ENCODE data around the gene AGPAT3.

The AGPAT3 gene

DNA sequence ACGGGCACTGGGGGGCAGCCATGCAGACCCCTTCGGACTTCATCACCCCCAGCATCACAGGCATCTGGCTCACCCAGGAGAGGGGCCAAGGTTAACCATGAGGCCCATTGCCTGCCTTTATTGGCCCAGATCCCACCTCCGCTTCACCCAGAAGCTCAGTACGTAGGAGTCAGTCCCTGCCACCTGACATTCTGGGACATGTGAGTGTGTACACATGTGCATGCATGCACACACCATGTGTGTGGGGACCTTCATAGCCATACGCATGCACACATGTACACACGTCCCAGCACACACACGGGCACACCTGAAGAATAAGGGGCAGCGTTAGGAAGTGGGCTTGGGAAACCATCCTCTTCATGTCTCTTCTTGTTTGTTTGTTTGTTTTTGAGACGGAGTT is 123.0 kb downstream of the AGPAT3 start:
- H3K4me3 ChIP-seq (ENCODE audit: low read depth, low read length) = no peak overlapping the region
- in situ Hi-C loops (cut with HindIII; ENCODE audit: low sequenced_read_pairs) = no loop called here

DNA sequence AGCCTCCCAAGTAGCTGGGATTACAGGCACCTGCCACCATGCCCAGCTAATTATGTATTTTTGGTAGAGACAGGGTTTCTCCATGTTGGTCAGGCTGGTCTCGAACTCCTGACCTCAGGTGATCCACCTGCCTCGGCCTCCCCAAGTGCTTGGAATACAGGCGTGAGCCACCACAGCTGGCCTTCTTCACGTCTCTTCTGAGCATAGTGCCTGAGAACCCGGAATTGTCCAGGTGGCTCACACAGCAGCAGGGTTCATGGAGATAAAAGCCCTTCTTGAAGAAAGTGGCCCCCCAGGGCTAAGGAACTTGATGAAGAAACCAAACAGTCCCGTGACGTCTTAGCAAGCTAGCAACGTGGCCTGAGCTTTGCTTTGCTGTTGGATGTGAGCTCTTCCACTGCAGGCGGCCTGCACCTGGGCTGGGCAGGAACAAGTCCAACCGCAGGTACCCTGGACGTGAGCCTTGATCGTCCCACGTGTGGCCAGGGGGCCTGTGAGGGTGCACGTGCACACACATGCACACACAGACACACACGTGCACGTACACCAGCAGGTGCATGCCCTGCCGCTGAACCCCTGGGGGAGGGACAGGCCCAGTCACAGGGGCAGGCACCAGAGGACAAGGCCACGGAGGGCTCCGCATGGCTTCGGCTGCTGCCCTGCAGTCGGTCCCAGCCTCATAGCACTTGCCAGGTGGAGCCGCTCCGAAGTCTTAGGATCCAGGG is 123.6 kb downstream of the AGPAT3 start:
- TF ChIP-seq, protein P1, sequence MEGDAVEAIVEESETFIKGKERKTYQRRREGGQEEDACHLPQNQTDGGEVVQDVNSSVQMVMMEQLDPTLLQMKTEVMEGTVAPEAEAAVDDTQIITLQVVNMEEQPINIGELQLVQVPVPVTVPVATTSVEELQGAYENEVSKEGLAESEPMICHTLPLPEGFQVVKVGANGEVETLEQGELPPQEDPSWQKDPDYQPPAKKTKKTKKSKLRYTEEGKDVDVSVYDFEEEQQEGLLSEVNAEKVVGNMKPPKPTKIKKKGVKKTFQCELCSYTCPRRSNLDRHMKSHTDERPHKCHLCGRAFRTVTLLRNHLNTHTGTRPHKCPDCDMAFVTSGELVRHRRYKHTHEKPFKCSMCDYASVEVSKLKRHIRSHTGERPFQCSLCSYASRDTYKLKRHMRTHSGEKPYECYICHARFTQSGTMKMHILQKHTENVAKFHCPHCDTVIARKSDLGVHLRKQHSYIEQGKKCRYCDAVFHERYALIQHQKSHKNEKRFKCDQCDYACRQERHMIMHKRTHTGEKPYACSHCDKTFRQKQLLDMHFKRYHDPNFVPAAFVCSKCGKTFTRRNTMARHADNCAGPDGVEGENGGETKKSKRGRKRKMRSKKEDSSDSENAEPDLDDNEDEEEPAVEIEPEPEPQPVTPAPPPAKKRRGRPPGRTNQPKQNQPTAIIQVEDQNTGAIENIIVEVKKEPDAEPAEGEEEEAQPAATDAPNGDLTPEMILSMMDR (IDR thresholded peaks at IDR 0.05; ENCODE audit: low read depth, low read length) = no peak
- in situ Hi-C loops (cut with HindIII; ENCODE audit: low sequenced_read_pairs) = no loop called here
- H3K4me3 ChIP-seq (ENCODE audit: low read depth, low read length) = no peak overlapping the region
- no peak for DNase-seq (ENCODE audit: low read depth, low spot score)

More for the DNA sequence above, 123.0 kb downstream of the AGPAT3 start:
- TF ChIP-seq, protein P1 (IDR thresholded peaks at IDR 0.05; ENCODE audit: low read depth, low read length) = no peak
- no peak for DNase-seq (ENCODE audit: low read depth, low spot score)

DNA sequence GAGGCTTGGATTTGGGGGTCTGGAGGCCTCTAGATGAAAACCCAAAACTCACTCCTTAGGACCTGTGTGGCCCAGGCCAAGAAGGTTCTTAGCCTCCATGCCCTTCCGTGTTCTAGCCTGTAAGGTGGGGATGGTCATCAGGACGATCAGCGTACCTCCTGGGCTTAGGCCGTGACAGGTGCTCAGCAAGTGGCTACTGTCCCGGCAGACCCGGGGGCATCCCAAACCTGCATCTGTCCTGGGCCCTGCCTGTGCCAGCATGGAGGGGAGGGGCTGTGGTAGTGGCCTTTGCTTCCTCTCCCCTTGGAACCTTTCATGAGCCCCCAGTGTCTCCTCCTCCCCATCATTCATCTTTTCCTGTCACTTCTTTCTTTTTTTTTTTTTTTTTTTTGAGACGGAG is 124.4 kb downstream of the AGPAT3 start:
- no peak overlapping the region for H3K4me3 ChIP-seq (ENCODE audit: low read depth, low read length)
- in situ Hi-C loops (cut with HindIII; ENCODE audit: low sequenced_read_pairs) = no loop called here
- TF ChIP-seq, protein P1 (IDR thresholded peaks at IDR 0.05; ENCODE audit: low read depth, low read length) = no peak
- DNase-seq (ENCODE audit: low read depth, low spot score) = no peak

DNA sequence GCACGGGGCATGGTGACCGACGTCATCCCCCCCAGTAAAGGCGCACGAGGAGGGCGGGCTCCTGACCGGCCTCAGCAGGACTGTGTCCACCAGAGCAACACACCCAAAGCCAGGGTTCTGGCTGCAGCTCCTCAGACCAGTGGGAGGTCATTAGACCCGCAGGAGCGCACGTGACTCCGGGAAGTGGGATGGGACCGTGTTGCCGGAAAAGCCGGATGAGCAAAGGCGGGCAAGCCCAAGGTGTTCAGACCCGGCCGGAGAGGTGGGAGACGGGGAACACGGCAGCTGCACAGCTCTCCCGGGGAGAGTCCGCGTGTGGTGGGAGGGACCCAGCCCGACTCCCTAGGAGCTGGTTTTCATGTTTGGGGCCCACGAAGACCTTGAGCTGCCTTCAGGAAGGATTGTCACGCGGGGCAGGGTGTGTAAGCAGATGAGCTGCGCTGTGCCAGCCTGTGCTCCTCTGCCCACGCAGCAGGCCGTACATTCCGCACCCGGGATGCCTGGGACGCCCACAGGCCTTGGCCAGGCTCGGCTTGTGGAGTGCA is 126.5 kb downstream of the AGPAT3 start:
- in situ Hi-C loops (cut with HindIII; ENCODE audit: low sequenced_read_pairs) = no loop called here
- no peak overlapping the region for H3K4me3 ChIP-seq (ENCODE audit: low read depth, low read length)
- TF ChIP-seq, protein P1 (IDR thresholded peaks at IDR 0.05; ENCODE audit: low read depth, low read length) = no peak
- no peak for DNase-seq (ENCODE audit: low read depth, low spot score)

DNA sequence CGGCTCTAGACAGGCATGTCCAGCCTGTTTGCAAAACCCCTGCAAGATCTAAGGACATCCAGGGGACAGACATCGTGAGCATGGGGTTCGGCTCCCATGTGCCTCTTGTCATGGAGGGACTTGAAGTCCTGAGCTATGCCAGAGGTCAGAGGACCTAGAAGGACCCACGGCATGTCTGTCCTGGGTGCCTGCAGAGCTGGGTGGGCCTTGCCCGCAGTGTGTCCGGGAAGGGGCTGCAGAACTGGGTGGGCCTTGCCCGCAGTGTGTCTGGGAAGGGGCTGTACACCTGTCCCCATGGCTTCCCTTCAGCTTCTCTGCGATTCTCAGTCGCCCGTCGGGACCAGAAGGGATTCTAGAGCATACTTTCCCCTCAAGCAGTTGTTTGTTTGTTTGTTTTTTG is 127.1 kb downstream of the AGPAT3 start:
- H3K4me3 ChIP-seq (ENCODE audit: low read depth, low read length) = no peak overlapping the region
- TF ChIP-seq, protein P1 (IDR thresholded peaks at IDR 0.05; ENCODE audit: low read depth, low read length) = no peak
- DNase-seq (ENCODE audit: low read depth, low spot score) = no peak
- in situ Hi-C loops (cut with HindIII; ENCODE audit: low sequenced_read_pairs) = no loop called here

DNA sequence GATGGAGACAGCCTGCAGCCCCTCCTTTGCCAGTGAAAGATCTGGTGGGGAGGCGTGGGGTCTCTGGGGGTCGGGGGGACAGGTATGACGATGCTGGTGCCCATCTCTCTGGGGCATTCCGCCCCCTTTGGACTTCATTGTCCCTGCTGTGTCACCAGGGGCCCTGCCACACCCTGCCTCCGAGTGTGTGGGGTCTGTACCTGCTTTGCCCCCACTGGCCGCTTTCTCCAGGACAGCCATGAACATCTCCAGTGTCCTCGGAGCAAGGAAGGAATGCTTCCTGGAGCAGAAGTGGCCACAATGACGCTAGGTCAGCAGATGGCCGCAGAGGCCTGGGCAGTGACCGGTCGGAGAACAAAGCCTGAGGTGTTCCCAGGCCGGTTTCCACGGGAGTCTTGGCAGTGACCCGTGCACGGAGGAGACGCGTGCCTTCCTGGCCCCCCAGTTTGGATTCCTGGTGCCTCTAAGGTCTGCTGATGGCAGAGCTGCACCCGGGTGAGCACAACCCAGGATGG is 128.5 kb downstream of the AGPAT3 start:
- in situ Hi-C loops (cut with HindIII; ENCODE audit: low sequenced_read_pairs) = no loop called here
- H3K4me3 ChIP-seq (ENCODE audit: low read depth, low read length) = no peak overlapping the region
- TF ChIP-seq, protein P1 (IDR thresholded peaks at IDR 0.05; ENCODE audit: low read depth, low read length) = no peak
- no peak for DNase-seq (ENCODE audit: low read depth, low spot score)
